ENCODE data around the gene PITX1.
"Not testable (repeated sequence)": the region's sequence is repeated elsewhere in the genome, so short reads cannot be mapped to it uniquely, and the experiment has no call there.

PITX1 gene

GRCh38 chr5:135008981-135009735, 24.9 kb downstream of the PITX1 start:
- DNase-seq: peak; percentile 19

- no peak for DNase-seq
Observed at GRCh38 chr5:135008556-135008955, 25.5 kb downstream of the PITX1 start.

- DNase-seq: no peak
Observed at GRCh38 chr5:135007749-135008363, 26.2 kb downstream of the PITX1 start.

GRCh38 chr5:135007305-135007704, 26.7 kb downstream of the PITX1 start:
- DNase-seq: no peak

- DNase-seq: no peak
Observed at GRCh38 chr5:135005076-135005475, 29.0 kb downstream of the PITX1 start.

- DNase-seq: no peak
Observed at GRCh38 chr5:135004376-135004775, 29.7 kb downstream of the PITX1 start.

- DNase-seq: not testable (repeated sequence)
Observed at GRCh38 chr5:134998068-134998467, 36.0 kb downstream of the PITX1 start.

GRCh38 chr5:134997015-134997414, 37.0 kb downstream of the PITX1 start:
- DNase-seq: no peak

- no peak for DNase-seq
Observed at GRCh38 chr5:134995850-134996402, 38.1 kb downstream of the PITX1 start.

- peak; percentile 64 for DNase-seq
Observed at GRCh38 chr5:134994560-134995156, 39.4 kb downstream of the PITX1 start.

GRCh38 chr5:134993161-134993560, 40.9 kb downstream of the PITX1 start:
- DNase-seq: no peak

GRCh38 chr5:134992148-134992547, 41.9 kb downstream of the PITX1 start:
- DNase-seq: no peak

- DNase-seq: not testable (repeated sequence)
Observed at GRCh38 chr5:134990183-134990582, 43.8 kb downstream of the PITX1 start.

- DNase-seq: no peak
Observed at GRCh38 chr5:134989266-134989830, 44.7 kb downstream of the PITX1 start.

GRCh38 chr5:134982230-134982629, 51.8 kb downstream of the PITX1 start:
- DNase-seq: no peak

- DNase-seq: no peak
Observed at GRCh38 chr5:134979416-134979815, 54.6 kb downstream of the PITX1 start.

Data from RPMI8226 (cell line).